ENCODE data around the gene RRM1.
"Not testable (repeated sequence)": the region's sequence is repeated elsewhere in the genome, so short reads cannot be mapped to it uniquely, and the experiment has no call there.

The RRM1 gene

DNA sequence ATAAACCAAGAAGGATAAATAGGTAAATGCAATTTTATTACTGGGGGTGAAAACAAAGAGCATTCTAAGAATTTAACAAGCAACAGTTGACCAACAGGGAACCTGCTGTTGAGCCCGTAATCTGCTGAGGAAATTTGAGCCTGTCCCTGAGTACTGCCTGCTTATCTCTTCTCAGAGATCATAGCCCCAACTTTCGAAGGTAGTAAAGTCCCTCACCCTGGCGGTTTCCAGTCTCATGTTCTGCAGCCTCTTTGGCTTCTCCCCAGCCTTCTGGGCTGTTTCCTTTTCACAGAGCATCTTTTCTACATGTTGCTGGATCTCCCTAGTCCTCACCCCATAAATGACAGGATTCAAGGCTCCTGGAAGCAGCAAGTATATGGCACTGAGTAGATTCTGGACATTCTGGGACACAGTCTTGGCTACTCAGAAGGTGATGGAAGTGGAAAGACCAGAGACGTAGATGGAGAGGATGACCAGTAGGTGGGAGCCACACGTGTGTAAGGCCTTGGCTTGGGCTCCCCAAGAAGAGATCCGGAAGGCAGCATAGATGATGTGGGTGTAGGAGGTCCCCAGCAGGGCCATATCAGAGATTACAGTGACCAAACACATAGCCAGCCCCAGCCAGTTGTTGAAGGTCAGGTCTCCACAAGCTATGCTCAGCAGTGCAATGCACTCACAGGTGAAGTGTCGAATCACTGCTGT, 51.6 kb downstream of the RRM1 start:
- no peak for DNase-seq

DNA sequence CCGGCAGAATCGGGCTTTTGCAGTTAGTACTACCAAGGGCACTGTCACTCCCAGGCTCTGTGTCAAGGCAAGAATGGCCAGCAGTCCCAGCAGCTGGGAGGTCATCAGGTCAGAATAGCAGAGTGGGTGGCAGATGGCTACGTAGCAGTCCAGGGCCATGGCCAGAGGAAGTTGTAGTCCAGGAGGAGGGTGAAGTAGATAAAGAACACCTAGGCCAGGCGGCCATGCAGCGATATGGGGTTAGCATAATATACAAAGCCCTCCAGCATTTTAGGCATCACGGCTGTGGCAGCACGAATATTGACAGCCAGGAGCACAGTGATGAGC, 52.1 kb downstream of the RRM1 start:
- no peak for DNase-seq

DNA sequence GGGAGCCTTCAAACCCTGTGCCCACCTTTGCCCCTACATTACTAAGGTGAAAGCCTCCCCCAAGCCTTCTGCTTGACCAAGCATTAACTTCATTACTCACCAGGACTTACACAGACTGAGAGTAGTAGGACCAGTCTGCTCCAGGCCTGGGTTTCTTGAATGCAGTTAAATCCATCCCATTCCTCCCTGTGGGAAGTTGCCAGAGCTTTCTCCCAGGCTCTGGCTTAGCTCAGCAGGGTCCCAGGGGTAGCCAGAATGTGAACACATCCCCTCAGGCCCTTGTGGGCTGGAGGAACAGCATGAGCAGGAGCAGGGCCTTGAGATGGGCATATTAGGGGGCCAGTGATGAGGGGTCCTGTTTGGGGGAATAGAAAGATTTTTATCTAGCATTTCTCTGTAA, 59.9 kb downstream of the RRM1 start:
- DNase-seq = no peak

DNA sequence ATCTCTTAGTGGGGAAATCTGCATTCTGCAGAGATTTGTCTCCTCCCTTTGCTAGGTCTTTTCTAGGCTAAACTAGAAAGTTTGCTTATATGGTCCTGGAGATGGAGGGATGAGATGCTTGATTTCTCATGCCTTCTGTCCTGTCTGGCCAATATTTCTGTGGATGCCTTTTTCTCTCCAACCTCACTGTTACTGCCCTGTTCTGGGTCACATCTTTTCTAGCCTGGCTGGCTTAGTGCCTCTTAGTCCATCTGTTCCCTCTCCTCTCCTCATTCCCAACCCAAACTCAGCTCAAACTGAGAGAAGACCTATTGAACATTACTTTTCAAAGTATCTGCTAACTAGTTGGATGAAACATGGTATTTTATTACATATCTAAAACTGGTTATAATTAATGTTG, 62.0 kb downstream of the RRM1 start:
- no peak for DNase-seq

DNA sequence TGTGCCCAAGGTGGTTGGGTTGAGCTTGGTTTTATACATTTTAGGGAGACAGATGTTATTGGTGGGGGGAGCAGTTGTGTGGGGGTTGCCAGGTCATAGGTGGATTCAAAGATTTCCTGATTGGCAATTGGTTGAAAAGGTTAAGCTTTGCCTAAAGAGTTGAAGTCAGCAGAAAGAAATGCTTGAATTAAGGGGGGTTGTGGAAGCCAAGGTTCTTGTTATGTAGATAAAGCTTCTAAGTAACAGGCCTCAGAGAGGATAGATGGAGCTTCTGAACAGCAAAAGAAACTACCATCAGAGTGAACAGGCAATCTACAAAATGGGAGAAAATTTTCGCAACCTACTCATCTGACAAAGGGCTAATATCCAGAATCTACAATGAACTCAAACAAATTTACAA, 64.2 kb downstream of the RRM1 start:
- DNase-seq = not testable (repeated sequence)

DNA sequence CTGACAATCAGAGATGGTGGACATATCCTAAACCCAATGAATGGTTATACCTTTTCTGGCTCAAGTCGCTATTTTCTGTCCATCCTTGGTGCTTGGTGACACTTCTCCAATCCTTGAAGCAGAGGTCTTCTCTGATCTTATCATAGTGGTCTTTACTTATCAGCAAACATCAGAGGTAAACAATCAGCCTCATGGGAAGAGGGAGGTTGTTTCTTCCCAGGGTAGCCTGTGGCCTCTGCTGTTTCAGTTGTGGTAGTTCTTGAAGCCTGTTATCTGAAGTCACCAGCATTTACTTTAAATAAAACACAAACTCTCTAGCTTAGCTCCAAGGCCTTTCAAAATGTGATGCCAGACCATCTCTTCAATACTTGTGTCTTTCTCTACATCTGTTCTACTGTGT, 66.7 kb downstream of the RRM1 start:
- DNase-seq = no peak

DNA sequence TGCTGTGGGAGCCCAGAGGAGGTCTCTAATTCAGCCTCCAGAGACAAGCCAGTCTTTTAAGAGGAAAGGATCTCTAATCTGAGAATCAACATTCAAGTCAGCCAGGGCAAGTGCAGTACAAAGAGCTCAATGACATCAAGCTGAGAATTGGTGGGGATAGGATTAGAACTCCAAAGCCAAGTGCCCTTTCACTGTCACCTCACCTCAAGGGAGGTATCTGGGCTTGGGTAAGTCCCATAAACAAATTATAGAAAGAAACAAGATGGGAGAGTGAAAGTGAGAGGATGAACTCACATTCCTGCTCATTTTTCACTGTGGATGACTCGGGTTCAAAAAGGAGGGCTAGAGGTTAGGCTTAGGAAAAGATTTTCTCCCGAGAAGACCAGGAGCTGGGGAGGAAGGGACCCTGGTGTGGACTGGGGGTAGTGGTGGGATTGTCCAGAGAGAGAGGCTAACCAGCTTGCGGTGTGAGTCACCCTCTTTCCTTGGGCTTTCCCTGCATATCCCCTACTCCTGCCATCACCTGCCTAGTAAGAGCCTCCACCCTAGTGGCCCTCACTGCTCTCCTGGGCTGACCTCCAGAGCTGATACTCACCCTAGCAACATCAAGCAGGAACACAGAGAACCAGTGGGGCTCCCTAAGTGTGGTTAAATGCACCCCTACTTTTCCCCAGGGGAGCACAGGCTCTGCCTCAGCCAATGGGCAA, 70.4 kb downstream of the RRM1 start:
- no peak for DNase-seq

DNA sequence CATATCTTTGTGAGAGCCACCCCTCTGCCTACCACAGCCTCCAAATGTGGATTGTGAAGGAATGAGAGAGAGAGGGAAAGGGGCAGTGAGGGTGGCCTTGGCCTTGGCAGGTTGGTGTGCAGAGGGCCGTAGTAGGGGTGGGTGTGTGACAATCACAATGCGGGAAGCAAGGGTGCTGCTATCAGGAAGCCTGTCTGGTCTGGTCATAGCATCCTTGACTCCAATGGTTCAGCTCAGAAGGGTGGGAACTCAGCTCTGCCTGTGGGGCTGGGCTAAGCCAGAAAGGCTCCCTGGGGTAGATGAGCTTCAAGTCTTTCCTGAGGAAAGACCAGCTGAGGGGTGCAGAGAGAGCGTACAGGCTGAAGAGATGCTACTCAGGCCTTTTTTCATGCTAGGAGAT, 72.7 kb downstream of the RRM1 start:
- DNase-seq = no peak

DNA sequence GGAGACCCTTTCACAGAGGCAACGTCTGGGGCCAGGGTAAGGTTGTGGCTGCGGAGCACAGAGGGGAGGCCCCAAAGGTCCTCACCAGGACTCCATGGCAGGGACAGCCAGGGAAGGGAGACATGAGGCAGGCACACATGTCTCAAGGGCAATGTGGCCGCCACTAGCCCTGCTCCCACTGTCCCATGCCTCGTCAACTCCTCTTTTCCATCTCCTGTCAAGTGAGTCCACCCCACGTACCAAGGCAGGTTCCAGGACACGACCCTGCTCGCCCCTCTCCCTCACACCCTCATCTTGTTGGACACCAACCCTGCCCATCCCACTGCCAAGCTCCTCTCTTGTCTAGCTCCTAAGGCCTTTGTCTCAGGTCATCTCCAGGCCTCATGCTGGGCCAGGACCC, 73.2 kb downstream of the RRM1 start:
- DNase-seq = no peak

DNA sequence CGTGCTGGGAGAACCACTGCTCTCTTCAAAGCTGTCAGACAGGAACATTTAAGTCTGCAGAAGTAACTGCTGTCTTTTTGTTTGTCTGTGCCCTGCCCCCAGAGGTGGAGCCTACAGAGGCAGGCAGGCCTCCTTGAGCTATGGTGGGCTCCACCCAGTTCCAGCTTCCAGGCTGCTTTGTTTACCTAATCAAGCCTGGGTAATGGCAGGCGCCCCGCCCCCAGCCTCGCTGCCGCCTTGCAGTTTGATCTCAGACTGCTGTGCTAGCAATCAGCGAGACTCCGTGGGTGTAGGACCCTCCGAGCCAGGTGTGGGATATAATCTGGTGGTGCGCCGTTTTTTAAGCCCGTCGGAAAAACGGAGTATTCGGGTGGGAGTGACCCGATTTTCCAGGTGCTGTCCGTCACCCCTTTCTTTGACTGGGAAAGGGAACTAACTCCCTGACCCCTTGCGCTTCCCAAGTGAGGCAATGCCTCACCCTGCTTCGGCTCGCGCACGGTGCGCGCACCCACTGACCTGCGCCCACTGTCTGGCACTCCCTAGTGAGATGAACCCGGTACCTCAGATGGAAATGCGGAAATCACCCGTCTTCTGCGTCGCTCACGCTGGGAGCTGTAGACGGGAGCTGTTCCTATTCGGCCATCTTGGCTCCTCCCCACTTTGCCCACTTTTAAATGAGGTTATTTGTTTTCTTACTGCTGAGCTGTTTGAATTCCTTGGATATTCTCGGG, 81.2 kb downstream of the RRM1 start:
- DNase-seq = not testable (repeated sequence)

DNA sequence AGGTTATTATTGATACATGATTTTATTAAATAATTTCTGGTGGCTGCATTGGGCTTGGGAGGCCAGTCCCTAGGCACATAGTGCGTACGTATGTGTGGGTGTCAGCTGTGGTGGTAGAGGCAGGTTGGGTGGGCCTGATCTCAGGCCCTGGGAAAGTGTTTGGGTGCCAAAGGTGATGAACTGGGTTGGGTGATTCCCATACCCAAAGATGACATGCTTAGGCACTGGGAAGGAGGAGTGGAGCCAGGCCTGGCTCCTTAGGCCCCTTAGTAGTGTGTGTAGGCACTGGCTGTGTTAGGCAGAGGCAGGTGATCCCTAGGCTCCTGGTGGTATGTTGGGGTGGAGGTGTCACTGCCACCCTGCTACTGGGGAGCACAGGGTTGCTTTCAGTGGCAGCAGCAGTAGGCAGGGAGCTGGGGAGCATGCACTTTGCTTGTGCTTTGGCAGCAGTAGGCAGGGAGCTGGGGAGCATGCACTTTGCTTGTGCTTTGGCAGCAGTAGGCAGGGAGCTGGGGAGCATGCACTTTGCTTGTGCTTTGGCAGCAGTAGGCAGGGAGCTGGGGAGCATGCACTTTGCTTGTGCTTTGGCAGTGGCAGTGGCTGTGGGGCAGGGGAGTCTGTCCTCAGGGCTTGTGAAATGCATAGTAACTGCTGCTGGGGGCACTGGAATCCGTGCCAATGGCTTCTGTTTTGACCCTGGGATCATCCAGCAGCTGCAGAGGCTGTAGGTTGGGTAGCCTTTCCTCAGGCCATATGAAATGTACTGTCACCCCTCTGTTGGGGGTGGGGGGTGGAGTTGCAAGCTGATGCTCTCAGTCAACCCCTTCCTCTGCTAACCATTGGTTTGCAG, 84.4 kb downstream of the RRM1 start:
- no peak for DNase-seq

DNA sequence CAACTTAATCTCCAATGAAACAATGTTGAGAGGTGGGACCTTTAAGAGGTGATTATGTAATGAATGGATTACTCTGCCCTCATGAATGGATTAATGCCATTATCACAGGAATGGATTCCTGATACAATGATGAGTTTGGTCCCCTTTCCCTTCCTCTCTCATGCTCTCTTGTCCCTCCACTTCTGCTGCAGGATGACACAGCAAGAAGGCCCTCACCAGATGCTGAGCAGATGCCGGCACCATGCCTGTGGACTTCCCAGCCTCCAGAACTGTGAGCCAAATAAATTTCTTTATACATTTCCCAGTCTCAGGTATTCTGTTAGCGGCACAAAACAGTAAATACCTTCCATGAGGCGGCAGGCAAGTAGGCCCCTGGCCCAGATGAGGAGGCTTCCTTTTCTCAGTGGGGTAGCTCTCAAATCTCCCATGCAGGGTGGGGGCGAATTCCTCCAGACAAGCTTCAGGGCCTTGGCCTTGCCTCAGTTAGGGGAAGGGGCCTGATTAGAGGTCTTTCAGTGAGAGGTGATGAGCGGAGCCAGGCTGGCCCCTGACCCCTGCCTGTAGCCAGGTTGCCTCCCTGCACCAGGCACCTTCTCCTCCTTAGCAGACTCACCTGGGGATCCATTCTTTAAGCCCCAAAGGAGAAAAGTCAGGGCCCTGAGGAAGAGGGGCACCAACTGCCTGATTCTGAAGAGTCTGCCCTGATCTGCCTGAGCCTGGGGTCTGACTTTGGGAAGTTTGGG, 86.0 kb downstream of the RRM1 start:
- DNase-seq = no peak

DNA sequence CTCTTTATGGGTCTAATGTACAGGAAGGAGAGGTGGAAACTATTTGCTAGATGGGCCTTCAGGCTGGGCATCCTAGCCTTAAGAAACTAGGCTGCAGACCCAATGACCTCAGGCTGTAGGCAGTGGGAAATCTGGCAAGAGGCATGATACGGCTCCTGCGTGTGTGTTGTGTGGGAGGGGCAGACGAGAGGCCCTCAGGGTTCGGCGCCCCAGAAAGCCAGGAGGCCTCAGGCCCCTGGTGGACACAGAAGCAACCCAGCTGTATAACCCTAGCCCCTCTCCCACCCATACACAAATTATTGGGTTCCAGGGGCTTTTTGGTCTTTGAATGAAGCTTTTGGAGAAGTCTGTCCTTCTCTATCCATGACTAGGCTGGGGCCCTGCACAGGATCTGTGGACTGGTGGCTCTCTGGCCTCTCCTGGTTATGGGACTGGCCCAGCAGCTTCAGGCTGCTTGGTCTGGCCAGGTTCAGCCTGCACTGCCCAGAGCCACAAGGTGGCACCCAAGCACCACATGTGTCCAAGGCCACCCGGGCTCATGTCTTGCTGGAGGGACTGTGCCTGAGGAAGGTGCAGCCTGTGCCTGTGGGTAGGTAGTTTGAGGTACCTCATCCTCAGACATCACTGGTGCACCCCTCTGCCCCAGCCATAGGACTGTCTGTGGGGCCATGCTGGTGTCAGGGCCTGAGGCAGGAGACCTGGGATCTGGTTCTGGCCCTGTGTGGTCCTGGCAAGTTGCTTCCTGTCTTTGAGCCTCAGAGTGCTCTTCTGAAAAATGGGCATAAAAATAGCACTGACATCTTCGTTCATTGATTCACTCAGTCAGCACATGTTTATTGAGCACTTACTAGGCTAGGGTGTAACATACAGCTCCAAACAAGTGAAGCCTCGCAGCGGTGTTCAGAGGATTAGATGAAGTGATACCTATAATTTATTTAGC, 87.5 kb downstream of the RRM1 start:
- DNase-seq = peak; percentile 24

DNA sequence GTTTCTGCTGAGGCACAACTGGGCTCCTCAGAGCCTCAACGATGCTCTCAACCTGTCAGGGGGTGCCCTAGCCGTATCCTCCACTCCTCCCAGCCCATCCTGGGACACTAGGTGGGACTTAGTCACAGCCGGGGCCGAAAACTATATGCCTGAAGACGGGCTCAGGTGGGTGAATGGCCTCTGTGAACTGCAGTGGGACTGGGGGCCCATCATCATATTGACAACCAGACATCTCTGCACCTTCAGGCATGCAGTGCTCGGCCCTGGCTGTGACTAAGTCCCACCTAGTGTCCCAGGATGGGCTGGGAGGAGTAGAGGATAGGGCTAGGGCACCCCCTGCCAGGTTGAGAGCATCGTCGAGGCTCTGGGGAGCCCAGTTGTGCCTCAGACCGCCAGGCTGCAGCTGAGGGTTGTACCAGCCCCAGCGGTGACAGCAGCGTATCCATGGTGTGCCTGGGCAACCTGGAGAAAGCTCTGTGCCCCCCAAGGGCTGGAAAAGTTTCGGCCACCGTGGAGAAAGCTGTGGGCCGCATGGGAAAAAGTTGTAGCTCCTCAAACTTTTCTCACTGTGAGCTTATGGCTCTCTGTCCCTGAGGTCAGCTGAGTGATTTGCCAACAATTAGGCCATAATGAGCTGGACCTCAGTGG, 88.9 kb downstream of the RRM1 start:
- DNase-seq = no peak

DNA sequence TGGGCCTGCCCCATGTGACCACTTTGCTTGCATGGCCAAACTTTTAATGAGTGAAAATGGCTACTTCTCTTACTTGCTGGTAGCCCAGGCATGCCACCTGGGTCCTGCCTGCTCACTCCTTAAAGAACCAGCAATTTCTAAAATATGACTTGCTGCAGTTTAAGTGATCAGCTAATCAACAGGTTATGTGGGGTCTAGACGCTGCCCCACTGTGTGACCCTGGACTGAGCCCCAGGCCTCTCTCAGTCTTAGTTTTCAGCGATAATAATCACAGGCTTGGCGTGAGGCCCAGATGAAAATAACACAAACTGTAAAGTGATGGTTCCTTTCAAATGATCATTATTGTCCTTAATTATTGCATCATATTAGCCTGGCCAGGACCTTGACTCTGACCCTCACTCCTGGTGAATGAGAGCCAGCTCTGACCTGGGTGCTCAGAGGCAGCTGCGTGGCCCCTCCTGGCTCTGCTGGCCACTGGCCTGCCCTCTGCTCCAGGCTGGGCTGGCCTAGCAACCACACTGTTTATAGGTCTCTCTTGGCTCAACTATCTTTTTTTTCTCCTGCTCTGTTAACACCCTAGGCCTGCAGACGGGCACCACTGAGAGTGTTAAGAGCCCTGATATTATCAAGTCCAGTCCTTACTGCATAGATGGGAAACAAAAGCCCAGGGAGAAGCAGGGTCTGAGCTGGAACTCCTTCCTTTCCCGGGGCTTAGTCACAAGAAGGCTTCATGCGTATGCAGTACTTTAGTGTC, 89.7 kb downstream of the RRM1 start:
- DNase-seq = no peak

DNA sequence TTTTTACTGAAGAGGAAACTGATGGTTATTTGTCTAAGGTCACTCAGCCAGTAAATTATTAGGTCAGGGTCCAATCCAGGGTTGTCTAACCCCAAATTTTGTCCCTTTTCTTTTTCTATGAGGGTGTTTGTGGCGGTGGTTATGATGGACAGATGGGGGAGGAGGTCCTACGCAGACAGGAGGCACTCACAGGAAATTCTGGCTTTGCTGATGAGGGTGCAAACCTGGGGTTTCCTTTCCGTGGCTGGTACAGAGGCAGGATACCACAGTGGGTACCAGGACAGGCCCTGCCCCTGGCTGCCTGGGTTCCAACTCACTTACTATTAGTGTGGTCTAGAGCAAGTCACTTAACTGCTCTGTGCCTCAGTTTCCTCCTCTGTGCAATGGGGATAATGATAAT, 91.0 kb downstream of the RRM1 start:
- DNase-seq = no peak

DNA sequence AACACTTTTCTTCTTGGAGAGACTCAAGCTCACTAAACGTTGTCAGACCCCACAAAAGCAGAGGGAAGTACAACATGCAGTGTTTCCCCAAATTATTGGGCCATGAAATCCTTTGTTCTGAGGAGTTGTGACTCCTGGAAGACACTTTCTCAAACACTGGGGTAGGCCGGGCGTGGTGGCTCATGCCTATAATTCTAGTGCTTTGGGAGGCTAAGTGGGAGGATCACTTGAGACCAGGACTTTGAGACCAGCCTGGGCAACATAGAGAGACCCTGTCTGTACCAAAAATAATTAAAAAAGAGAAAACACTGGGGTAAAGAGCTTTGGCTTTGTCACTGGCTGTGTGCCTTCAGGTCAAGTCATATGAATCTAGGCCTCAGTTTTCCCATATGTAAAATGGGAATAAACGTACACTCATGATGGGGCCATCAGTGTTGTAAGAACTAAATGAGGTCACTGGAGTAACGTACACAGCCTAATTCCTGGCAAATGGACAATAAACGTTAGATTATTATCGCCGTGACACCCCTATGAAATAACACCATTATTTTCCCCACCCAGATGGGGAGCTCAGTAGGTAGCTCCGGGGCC, 92.0 kb downstream of the RRM1 start:
- no peak for DNase-seq

DNA sequence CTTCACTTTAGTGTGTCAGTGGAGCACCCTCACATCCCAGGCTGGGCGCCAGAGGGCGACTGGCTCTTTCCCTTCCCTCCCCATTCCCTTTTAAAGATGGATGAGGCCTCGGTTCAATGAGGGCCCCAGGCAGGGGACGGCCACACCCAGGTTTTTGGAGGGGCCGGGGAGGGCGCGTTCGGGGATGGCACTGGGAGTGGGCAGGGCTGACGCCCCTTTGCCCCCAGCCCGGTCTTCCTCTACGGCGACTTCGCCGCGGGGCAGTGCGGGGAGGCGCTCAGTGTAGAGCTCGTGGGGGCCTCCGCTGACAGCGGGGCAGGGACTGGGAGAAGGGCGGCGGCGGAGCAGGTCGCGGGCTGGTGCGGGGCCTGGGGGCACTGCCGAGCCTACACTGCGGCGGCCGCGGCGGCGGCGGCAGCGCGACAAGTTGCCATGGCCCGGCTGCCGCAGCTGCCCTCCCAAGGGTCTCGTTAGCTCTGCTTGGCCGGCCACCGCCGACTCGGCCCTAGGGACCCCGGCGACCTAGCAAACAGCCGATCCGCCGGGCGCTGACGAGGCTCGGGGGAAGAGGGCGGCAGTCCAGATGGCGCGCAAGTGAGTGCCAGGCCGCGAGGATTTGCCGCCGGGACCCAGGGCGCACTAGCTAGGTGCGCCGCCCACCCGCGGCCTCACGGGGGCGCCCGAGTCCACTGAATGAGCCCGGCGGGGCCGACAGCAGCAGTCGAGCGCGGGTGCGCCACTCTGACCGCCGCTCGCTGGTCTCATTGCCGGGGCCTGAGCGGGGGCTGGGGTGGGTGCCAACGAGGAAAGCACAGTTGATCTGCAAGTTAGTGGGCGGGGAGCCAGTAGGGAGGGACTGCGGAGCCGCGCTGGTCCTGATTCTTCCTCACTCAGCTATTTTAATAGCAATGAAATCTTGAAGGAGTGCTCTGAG, 92.7 kb downstream of the RRM1 start:
- peak; percentile 44 for DNase-seq
